Transverse colon (tissue), 4 donors: ENCODE data around the gene COL4A5. TPM values are rescaled to one million over a fixed set of nuclear protein-coding genes. Genes with fewer than 3 reads are reported as not detected.
"Not testable (repeated sequence)": the region's sequence is repeated elsewhere in the genome, so short reads cannot be mapped to it uniquely, and the experiment has no call there.

ENCODE experiments used
- DNase-seq: peaks from one replicate; pipeline ENCODE4 v3.0.0-alpha.2; 2019
- H3K27ac ChIP-seq, 4 donors: fragments of 200-600 bp; sonication (generic); 2 replicates each; pipeline ENCODE4 v1.5.1; 2016 to 2018; ENCODE audit warnings: inconsistent platforms in 4 of 4
- H3K27me3 ChIP-seq: fragments of 200-600 bp; sonication (generic); 2 replicates; pipeline ENCODE4 v1.5.1; 2017; ENCODE audit warnings: inconsistent platforms
- H3K36me3 ChIP-seq, 4 donors: fragments of 200-600 bp; sonication (generic); 2 replicates each; pipeline ENCODE4 v1.5.1; 2017 to 2019; ENCODE audit warnings: inconsistent platforms in 4 of 4
- H3K4me1 ChIP-seq, 4 donors: fragments of 200-600 bp; sonication (generic); 2 replicates each; pipeline ENCODE4 v1.5.1; 2017 to 2020; ENCODE audit warnings: inconsistent platforms in 4 of 4
- H3K4me3 ChIP-seq, 4 donors: fragments of 200-600 bp; sonication (generic); 1 replicate in 1 of 4; 2 replicates in 3 of 4; pipeline versions ENCODE4 v1.5.1 to v1.6.1; 2017 to 2019; ENCODE audit warnings: inconsistent platforms in 4 of 4
- H3K9me3 ChIP-seq, 2 donors: fragments of 200-600 bp; sonication (generic); 2 replicates each; pipeline ENCODE4 v1.5.1; 2017 to 2019; ENCODE audit warnings: inconsistent platforms in 2 of 2
- EP300 ChIP-seq: sonication (generic); formaldehyde crosslinking; IDR thresholded peaks from one replicate; pipeline ENCODE4 v1.6.1; 2017; ENCODE audit warnings: antibody characterized with exemption, low read depth
- POLR2A ChIP-seq: fragments of 450-650 bp; IDR thresholded peaks from one replicate; pipeline ENCODE4 v1.6.1; 2016; ENCODE audit warnings: antibody characterized with exemption, mild to moderate bottlenecking, moderate library complexity
- POLR2AphosphoS5 ChIP-seq, 3 donors: sonication (generic); formaldehyde crosslinking; IDR thresholded peaks; one replicate each; pipeline ENCODE4 v1.6.1; 2016; ENCODE audit warnings: antibody characterized with exemption in 3 of 3
- WGBS, 2 donors: methylation state at CpG; one replicate each; pipeline ENCODE4 v1.1.5; 2018; ENCODE audit warnings: low coverage in 1 of 2; 5-methylcytosine and 5-hydroxymethylcytosine counted together
- in situ Hi-C, 4 donors: fragments of 200-750 bp; cut with MboI; loops; one replicate each; pipeline versions ENCODE4 v1.15.0 to v1.15.1; 2017; ENCODE audit warnings: low sequenced_read_pairs in 3 of 4, low pct_ligation_motif_present in 1 of 4, low pct_unique_long_range_greater_than_20kb in 1 of 4
- intact Hi-C: fragments of 100-400 bp; cut with DNase I; formaldehyde crosslinking; loops from one replicate; pipeline ENCODE4 v1.15.1; 2023; ENCODE audit warnings: low total_unique reads
- total RNA-seq, 4 donors: library from RNA; depleted of rRNA; stranded (reverse); fragments of >200 nt; gene quantifications; one replicate each; pipeline ENCODE4 v1.1.0, GENCODE V29; 2016
- TF ChIP-seq, protein P1 (sequence below), 5 experiments: fragments of 200-600 bp in 3 of 5; fragments of 450-650 bp in 2 of 5; sonication (generic) in 3 of 5; IDR thresholded peaks; 1 replicate in 2 of 5; 2 replicates in 3 of 5; pipeline ENCODE4 v1.5.1; 2016 to 2017; ENCODE audit warnings: antibody characterized with exemption in 5 of 5, inconsistent platforms in 3 of 5, mild to moderate bottlenecking in 2 of 5, moderate library complexity in 1 of 5

Gene COL4A5
- total RNA-seq, 4 donors from 2014 or later: 0.75 to 8.1 (median 2.8) TPM

DNA sequence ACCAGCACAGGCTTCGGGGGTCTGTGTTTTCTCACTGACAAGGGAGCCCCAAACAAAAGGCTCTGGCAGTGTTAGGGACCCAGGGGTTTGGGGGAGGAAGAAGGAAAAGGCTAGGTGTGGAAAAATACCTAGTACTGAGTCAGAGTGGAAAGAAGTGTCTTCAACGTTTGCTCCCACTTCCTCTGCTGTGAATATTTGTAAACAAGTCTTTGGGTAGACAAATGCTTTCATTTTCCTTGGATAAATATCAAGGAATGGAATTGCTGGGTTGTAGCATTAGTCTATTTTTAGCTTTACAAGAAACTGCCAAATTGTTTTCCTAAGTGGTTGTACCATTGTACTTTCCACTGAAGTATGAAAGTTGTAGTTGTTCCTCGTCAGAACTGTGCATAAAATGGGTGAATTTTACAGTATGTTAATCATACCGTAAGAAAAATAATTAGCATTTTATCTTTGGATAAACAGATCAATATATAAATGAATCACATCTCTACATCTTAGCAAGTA is 17.4 kb downstream of the COL4A5 start:
- H3K9me3 ChIP-seq: no peaks in the 10 kb centered on the region
- H3K27ac ChIP-seq: no peak overlapping the region
- intact Hi-C loops: no loop called here
- H3K36me3 ChIP-seq: no peaks in the 10 kb centered on the region
- H3K4me3 ChIP-seq: no peak overlapping the region
- in situ Hi-C loops: no loop called here
- H3K4me1 ChIP-seq: no peaks in the 10 kb centered on the region
- TF ChIP-seq POLR2AphosphoS5 (IDR thresholded peaks at IDR 0.05) (no peak), POLR2A (no peak), EP300 (no peak)
- TF ChIP-seq, protein P1, sequence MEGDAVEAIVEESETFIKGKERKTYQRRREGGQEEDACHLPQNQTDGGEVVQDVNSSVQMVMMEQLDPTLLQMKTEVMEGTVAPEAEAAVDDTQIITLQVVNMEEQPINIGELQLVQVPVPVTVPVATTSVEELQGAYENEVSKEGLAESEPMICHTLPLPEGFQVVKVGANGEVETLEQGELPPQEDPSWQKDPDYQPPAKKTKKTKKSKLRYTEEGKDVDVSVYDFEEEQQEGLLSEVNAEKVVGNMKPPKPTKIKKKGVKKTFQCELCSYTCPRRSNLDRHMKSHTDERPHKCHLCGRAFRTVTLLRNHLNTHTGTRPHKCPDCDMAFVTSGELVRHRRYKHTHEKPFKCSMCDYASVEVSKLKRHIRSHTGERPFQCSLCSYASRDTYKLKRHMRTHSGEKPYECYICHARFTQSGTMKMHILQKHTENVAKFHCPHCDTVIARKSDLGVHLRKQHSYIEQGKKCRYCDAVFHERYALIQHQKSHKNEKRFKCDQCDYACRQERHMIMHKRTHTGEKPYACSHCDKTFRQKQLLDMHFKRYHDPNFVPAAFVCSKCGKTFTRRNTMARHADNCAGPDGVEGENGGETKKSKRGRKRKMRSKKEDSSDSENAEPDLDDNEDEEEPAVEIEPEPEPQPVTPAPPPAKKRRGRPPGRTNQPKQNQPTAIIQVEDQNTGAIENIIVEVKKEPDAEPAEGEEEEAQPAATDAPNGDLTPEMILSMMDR (IDR thresholded peaks at IDR 0.05): no peak
- H3K27me3 ChIP-seq: no peaks in the 10 kb centered on the region
- 52 to 89% methylated on average over 2 to 4 of the region's 4 CpGs for WGBS, 2 donors
- no peak for DNase-seq

DNA sequence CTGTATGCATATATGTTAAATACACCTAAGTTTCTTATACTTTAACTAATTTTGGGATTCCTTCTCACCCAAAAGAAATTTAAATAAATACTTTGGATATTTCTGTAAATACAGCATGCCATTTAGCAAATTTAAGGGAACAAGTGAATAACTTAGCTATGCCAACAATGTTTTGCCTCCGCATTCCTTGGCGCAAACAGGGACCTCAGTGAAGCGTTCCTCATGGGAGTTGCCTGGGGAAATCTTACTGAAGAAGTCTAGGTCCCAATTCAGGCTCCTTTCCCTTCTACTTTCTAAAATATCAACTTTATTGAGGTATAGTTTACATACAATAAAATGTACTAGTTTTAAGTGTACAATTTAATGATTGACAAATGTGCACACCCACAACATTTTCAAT is 25.0 kb downstream of the COL4A5 start:
- WGBS, 2 donors: 85 to 94% methylated on average over 3 of the region's 3 CpGs
- TF ChIP-seq EP300 (no peak), POLR2A (no peak), POLR2AphosphoS5 (IDR thresholded peaks at IDR 0.05) (no peak)
- TF ChIP-seq, protein P1 (IDR thresholded peaks at IDR 0.05): no peak

DNA sequence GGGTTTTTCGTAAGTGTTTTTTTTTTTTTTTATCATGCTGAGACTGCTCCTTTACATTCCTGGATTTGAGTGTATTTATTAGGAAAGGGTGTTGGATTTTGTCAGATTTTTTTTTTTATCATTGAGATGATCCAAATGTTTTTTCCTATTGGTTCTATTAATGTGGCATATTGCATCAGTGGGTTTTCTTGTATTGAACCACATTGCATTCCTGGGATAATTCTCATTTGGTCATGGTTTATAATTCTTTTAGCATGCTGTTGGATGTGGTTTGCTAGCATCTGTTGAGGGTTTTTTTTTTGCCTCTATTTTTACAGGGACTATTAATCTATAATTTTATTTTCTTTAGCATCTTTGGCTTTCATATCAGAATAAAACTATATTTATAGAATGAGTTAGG is 28.8 kb downstream of the COL4A5 start:
- DNase-seq: no peak
- intact Hi-C loops (no loop called here), in situ Hi-C loops (no loop called here)
- Histone ChIP-seq H3K9me3 (no peaks in the 10 kb centered on the region), H3K27ac (no peak overlapping the region), H3K36me3 (no peaks in the 10 kb centered on the region), H3K4me1 (no peaks in the 10 kb centered on the region), H3K27me3 (no peaks in the 10 kb centered on the region), H3K4me3 (no peak overlapping the region)
- TF ChIP-seq, protein P1 (IDR thresholded peaks at IDR 0.05): no peak
- TF ChIP-seq EP300 (no peak), POLR2AphosphoS5 (IDR thresholded peaks at IDR 0.05) (no peak), POLR2A (no peak)
- 67 to 72% methylated on average over 1 of the region's 1 CpG for WGBS, 2 donors

More for the DNA sequence above, 25.0 kb downstream of the COL4A5 start:
- no peak for DNase-seq
- H3K9me3 ChIP-seq: no peaks in the 10 kb centered on the region
- H3K27ac ChIP-seq: no peak overlapping the region
- no peaks in the 10 kb centered on the region for H3K27me3 ChIP-seq
- intact Hi-C loops: no loop called here
- H3K4me3 ChIP-seq: no peak overlapping the region
- H3K4me1 ChIP-seq: no peaks in the 10 kb centered on the region
- in situ Hi-C loops: no loop called here
- no peaks in the 10 kb centered on the region for H3K36me3 ChIP-seq

DNA sequence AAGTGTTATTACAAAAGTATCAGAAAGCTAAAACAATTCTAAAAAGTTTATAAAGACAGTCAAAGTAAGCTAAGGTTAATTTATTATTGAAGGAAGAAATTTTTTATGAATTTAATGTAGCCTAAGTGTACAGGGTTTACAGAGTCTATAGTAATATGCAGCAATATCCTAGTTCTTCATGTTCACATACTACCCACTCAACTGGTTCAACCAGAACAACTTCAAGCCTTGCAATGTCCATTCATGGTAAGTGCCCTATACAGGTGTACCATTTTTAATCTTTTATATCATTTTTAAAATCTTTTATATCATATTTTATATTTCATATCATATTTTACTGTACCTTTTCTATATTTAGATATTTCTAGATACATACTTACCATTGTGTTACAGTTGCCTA is 34.3 kb downstream of the COL4A5 start:
- Histone ChIP-seq H3K9me3 (no peaks in the 10 kb centered on the region), H3K4me1 (no peaks in the 10 kb centered on the region), H3K27ac (no peak overlapping the region), H3K27me3 (no peaks in the 10 kb centered on the region), H3K4me3 (no peak overlapping the region), H3K36me3 (no peaks in the 10 kb centered on the region)
- intact Hi-C loops (no loop called here), in situ Hi-C loops (no loop called here)
- TF ChIP-seq POLR2A (no peak), EP300 (no peak), POLR2AphosphoS5 (IDR thresholded peaks at IDR 0.05) (no peak)
- TF ChIP-seq, protein P1 (IDR thresholded peaks at IDR 0.05): no peak
- DNase-seq: no peak

DNA sequence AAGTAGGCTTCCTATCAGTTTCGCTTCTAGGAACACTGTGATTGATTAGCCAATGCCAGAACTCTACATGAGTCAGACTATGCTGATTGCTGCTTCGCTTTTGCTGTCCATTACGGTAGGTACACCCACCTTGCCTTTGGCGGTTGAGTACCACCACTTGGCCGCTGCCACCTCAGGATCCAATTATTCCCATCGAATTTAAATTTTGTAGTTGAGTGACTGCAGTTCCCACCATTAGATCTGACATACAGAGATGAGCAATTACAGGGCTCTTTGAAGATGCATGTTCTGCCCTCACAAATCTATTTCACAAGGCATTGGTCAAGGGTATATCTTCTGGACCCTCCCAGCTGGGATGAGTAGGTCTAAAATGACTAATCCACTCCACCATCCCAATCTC is 41.9 kb downstream of the COL4A5 start:
- H3K4me3 ChIP-seq, H3K36me3 ChIP-seq, H3K27me3 ChIP-seq, DNase-seq, H3K4me1 ChIP-seq, H3K27ac ChIP-seq, H3K9me3 ChIP-seq, in situ Hi-C loops: not testable (repeated sequence)
- intact Hi-C loops: loop anchor here (2.0 kb wide), 1 partner anchor 19 kb away; no protein-coding TSS in a partner anchor
- 87% methylated on average over 6 of the region's 6 CpGs; no CpG with 5 or more reads in 1 of the 2 donors for WGBS, 2 donors
